ENCODE data around the gene NEDD4L.
"Not testable (repeated sequence)": the region's sequence is repeated elsewhere in the genome, so short reads cannot be mapped to it uniquely, and the experiment has no call there.

DNA sequence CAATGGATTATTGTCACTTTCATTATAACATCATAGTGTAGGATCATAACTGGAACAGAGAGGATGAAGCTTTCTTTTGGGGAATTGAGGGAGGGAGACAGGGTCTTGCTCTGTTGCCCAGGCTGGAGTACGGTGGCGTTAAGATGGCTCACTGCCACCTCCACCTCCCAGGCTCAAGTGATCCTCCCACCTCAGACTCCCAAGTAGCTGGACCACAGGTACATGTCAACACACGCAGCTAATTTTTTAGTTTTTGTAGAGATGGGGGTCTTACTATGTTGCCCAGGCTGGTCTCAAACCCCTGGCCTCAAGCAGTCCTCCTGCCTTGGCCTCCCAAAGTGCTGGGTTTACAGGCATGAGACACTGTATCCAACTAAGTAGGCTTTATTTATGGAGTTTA lies 221.5 kb downstream of the NEDD4L start:
- TF ChIP-seq, protein P1, sequence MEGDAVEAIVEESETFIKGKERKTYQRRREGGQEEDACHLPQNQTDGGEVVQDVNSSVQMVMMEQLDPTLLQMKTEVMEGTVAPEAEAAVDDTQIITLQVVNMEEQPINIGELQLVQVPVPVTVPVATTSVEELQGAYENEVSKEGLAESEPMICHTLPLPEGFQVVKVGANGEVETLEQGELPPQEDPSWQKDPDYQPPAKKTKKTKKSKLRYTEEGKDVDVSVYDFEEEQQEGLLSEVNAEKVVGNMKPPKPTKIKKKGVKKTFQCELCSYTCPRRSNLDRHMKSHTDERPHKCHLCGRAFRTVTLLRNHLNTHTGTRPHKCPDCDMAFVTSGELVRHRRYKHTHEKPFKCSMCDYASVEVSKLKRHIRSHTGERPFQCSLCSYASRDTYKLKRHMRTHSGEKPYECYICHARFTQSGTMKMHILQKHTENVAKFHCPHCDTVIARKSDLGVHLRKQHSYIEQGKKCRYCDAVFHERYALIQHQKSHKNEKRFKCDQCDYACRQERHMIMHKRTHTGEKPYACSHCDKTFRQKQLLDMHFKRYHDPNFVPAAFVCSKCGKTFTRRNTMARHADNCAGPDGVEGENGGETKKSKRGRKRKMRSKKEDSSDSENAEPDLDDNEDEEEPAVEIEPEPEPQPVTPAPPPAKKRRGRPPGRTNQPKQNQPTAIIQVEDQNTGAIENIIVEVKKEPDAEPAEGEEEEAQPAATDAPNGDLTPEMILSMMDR (IDR thresholded peaks at IDR 0.05), result not testable (repeated sequence)
- TF ChIP-seq POLR2A, POLR2AphosphoS5, EP300 (IDR thresholded peaks at IDR 0.05): not testable (repeated sequence)
